Kidney glomerular epithelial cell (primary cell): ENCODE results near the gene MFSD6.

ENCODE experiments used
- DNase-seq: peaks from one replicate; lab custom pipeline; 2025; lab: John Stamatoyannopoulos, UW

MFSD6 gene

GRCh38 chr2:190436557-190436956 lies 28.4 kb downstream of the MFSD6 start:
- no peak for DNase-seq

DNA sequence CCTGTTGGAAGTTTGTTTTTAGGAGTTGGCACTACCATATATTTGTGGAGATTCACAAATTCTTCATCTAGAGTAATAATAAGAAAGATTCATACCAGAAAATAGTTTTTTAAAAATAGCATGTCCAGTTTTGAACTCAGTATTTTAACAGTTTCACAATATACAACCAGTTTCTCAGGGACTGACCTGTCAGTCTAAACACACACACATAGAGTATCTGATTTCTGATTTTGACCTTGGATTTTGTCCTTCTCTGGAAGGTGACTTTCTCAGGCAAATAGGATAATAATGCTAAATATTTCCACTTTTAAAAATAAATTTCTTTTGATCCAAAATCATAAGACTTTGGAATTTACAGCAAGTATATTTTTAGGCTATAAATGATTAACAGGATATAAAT lies 32.0 kb downstream of the MFSD6 start:
- DNase-seq: no peak

DNA sequence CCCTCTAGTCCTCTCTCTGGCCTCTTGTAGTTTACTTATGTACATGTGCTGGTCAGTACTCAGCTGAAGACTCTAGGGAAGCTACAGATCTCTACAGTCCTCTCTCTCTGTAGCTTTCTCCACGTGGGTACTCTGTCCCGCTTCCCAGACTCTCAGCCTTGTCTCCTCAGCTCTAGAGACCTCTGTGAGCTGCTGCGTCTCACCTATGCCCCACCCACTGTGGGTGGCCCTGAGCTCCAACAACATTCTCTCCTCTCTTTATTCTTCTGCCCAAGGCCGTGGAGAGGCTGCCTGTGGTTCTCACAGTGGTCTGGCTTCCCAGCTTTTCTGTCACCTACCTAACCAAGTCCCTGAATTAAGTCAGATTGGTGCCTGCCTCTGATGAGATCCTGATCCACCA lies 33.4 kb downstream of the MFSD6 start:
- no peak for DNase-seq

DNA sequence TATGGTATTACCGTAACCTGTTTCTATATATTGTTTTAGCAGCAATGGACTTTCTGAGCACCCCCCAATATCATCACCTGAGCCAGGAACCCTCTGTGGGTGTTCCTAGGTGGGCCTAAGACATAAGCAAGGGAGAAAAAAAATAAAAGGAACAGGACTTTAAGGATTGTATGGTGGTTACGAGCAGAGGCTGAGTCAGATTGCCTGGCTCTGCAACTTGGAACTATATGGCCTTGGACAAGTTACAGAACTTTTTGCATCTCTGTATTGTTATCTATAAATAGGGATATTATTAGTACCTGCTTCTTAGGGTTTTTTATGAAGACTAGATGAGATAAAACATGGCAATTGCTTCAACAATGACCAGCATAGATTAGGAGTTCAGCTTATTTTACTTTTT lies 34.9 kb downstream of the MFSD6 start:
- DNase-seq: no peak

DNA sequence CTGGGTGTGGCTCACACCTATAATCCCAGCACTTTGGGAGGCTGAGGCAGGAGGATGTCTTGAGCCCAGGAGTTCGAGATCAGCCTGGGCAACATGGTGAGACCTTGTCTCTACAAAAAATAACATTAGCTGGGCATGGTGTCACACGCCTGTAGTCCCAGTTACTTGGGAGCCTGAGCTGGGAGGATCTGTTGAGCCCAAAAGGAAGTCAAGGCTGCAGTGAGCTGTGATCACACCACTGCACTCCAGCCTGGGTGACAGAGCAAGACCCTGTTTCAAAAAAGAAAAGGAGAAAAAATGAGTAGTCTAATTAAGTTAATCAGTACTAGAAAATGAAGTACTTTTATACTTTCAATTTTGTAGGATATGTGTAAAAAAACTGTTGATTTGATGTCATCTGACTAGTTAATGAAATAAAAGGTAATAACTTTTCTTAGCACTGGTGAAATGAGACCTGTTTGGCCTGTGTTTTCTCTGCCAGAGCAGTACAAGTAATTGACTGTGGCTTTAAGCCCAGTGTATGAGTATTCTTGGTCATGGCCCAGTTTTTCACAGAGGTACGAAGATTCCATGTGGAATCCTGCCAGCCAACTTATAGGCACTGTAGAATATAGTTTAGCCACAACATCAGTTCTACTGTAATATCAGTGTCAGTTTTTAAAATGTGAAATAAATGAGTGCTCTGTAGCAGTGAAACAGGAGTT lies 35.8 kb downstream of the MFSD6 start:
- no peak for DNase-seq

- no peak for DNase-seq
Measured at GRCh38 chr2:190444976-190445375, 36.8 kb downstream of the MFSD6 start.

- no peak for DNase-seq
Measured at GRCh38 chr2:190446193-190446592, 38.0 kb downstream of the MFSD6 start.

- no peak for DNase-seq
Measured at GRCh38 chr2:190446750-190447516, 38.8 kb downstream of the MFSD6 start.

DNA sequence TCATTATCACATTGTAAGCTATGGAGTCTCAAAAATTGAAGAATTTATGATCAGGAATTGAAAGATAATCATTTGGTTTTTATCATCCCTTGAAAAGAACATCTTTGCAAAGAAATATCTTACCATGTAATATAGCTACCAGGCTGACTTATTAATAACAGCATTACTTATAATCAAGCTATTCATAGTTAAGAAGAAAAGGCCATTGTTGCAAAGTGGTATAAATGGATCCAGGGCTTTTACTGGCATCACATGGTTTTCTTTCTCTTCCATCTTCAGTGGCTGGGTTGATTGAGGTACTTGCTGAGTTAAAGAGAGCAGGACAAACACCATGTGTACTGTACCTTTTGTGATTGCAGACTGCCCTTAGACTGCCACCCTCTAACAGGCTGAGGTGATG lies 39.6 kb downstream of the MFSD6 start:
- DNase-seq: no peak

GRCh38 chr2:190449925-190450324 lies 41.8 kb downstream of the MFSD6 start:
- no peak for DNase-seq

- DNase-seq: no peak
Measured at GRCh38 chr2:190450363-190450762, 42.2 kb downstream of the MFSD6 start.

DNA sequence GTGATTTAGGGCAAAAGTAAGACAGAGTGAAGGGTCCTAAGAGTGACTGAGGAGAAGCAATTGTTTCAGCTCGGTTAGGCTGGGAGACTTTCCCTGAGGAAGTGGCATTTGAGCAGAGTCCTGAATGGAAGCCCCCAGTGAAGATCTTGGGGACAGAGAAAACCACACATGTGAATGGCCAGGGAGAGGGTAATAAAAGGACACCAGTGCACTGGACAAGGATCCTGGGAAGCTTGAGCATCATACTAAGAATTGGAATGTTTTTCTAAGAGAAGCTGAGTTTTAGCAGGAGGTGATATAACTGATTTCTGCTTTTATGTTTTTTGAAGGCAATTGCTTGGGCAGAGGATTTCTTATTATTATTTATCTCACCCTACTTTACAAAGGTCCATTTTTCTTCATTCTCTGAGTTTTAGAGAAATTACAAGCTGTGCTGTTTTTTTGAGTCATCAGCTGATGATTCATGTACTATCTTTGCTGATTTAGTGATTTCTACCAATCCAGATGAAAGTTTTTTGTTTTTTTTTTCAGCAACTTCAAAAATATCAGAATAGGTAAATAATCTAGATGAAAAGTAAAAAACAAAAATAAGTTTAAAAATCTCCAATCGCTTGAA lies 43.5 kb downstream of the MFSD6 start:
- no peak for DNase-seq

DNA sequence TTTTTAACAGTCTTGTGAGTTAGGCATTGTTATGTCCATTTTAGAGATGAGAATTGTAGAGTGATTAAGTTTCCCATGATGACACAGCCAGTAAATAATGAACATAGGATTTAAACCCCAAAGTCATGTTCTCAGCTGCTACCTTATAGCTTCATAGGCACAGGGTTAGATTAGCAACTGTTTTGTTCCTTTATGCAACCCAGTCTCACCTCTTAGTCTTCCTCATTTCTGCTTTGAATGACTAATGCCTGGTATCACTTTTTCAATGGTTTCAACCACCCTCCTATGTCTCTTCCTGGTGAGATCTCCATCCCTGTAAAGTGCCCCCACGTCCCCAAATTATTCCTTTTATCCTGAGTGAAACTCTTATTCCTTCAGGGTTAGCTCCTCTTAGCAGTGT lies 44.3 kb downstream of the MFSD6 start:
- no peak for DNase-seq

DNA sequence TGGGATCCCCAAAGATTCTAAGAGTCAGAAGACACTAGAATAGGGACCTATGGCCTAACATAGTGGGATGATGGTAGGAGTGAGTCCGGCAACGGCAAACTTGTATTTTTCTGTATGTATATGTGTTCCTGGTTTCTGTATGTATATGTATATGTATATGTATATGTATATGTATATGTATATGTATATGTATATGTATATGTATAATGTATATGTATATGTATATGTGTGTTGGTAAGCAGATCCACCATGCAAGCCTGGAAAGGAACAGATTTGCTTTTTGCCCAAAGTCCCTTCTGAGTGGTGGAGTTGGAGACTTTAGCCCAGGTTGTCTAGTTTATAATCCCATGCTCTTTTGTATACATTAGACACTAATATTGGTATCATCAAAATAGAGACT lies 46.6 kb downstream of the MFSD6 start:
- DNase-seq: no peak

DNA sequence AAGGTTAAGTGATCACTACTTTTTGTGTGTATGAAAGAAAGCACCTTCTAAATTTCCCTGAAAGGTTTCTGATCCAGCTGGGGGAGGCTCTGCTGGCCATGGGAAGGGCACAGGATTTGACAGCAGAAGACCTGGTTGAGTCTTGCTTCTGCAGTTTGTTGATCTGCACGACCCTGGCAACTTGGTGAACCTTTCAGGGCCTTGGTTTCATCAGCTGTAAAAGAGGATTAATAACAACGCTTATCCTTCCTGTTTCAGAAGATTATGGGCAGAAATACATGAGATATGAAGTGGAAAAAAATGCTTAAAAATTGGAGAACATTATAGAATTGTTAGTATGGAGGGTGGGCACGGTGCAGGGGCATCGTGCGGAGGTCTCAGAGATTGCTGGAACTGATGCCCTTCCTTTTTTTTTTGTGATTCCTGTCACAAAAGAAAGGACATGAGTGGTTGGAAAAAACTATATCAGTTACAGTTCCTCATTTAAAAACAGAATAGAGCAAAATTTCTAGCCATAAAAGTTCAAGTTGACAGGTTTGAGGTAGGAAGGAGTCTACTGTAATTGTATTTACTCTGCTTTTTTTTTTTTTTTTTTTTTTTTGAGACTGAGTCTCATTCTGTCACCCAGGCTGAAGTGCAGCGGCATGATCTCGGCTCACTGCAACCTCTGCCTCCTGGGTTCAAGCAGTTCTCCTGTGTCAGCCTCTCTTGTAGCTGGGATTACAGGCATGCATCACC lies 47.4 kb downstream of the MFSD6 start:
- no peak for DNase-seq

DNA sequence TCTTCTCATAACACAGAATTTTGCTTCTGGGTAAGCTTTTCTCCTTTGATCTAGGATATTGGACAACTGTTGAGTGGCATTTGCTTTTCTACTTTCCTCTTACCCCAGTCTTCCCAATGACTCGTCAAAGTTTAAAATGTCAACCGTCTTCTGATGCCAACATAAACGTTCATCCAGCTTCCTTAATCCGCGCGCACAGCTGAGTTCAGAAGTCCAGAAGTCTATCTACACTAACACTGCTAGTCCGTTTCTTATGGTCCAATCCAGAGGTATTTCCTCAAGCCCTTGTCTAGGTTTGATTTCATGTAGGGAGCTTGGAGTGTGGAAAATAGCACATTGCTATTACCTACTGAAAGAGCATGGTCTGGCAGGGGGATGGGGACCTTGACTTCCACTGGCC lies 48.7 kb downstream of the MFSD6 start:
- no peak for DNase-seq

DNA sequence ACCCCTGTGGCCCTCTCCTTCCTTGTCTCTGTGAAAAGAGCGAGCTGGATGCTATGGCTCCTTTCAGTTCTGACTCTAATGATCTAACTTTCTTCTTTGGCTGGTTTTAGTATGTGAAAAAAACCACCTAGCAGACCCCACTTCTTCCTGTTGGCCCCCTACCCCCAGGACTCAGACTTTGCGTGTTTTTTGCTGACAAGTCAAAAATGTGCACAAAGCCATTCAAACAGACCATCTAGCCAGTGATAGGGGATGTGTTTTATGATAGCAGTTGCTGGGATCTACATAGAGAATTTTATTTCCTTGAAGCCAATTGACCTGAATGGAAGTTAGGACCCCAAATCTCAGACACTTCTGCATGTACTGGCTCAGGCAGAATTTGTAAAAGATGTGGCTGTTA lies 49.1 kb downstream of the MFSD6 start:
- no peak for DNase-seq

- DNase-seq: no peak
Measured at GRCh38 chr2:190458352-190459107, 50.4 kb downstream of the MFSD6 start.

DNA sequence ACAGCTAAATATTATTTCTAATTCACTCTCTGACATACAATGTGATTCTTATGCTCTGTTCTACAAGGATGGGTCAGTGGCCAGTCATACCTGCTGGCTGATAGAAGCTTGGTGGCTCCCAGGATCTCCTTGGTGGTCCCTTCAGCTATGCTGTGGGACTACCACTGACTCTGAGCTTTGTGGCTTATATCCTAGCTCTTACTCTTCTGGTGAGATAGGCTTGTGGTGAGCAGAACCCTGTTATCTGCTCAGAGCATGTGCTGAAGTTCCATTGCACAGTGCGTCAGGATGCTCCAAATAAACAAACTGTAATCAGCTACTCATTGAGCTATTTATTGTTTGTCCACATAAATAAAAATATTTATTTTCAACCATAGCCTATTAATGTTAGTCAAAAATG lies 51.7 kb downstream of the MFSD6 start:
- DNase-seq: no peak

GRCh38 chr2:190460487-190460886 lies 52.3 kb downstream of the MFSD6 start:
- no peak for DNase-seq

- DNase-seq: no peak
Measured at GRCh38 chr2:190462181-190462580, 54.0 kb downstream of the MFSD6 start.

DNA sequence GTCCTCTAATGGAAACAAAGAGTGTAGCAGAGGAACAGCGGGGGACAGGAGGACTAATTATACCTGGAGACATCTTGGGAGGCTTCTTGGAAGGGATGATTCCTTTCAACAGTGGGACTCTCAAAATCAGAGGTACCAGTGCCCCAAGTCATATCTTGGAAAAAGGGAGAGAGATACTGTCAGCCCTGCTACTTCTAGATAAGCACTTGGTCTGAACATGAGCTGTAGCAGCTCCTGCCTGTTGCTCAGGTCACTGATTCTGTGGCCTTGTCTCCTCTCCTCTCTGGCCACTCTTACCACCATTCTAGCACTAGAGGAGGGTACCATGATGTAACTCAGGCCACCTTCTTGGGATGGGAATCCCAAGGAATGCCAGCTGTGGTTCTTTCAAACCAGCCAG lies 54.5 kb downstream of the MFSD6 start:
- DNase-seq: no peak
